Activated CD8-positive, alpha-beta memory T cell treated with anti-CD3 and anti-CD28 coated beads for 4 hours (primary cell): ENCODE measurements around the gene ETV7.

Experiments used
- DNase-seq, 2 donors: peaks; one replicate each; pipeline ENCODE4 v3.0.0-alpha.2; 2020; ENCODE audit warnings: low read depth in 2 of 2

Gene ETV7

DNA sequence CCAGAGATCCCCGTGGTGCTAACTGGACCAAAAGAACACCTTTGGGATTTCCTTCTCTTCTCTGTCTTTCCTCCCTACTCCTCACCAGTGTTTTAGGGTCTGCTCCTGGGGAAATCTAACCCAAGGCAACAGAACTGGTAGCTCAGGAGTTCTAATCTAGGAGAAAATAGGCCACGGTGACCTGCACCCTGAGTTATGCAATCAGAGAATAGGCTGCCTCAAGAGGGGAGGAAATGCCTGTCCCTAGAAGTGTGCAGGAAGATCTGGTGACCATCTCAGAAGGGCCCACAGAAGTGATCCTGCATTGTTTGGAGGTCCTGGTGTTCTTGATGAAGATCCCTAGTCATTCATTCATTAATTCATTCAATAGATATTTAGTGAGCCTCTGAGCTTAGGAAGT lies 3.4 kb downstream of the ETV7 start:
- DNase-seq: no peak

- DNase-seq: no peak
These were observed 3.9 kb downstream of the ETV7 start for GRCh38 chr6:36383606-36384005.

DNA sequence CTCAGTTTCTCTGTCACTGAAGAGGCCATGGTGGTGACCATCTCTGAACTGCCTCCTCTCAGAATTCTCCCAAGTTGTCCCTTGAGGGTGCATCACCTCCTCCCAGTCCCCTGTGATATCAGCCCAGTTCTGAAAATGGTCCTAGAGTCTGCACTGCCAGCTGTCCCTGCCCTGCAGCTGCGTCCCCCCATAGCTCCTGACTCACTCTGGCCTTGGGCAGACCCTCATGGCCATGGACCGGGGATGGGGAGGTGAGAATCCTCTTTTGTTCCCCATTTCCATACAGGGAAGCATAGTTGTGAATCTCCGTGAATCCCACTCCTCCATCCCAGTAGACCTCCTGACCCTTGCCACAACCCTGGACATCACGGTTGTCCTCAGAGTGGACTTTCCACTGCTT lies 4.5 kb downstream of the ETV7 start:
- DNase-seq: no peak

GRCh38 chr6:36381502-36382389 lies 5.7 kb downstream of the ETV7 start:
- DNase-seq: no peak

- DNase-seq: no peak
These were observed 7.3 kb downstream of the ETV7 start for GRCh38 chr6:36380166-36380565.

GRCh38 chr6:36378936-36379335 lies 8.5 kb downstream of the ETV7 start:
- DNase-seq: no peak

DNA sequence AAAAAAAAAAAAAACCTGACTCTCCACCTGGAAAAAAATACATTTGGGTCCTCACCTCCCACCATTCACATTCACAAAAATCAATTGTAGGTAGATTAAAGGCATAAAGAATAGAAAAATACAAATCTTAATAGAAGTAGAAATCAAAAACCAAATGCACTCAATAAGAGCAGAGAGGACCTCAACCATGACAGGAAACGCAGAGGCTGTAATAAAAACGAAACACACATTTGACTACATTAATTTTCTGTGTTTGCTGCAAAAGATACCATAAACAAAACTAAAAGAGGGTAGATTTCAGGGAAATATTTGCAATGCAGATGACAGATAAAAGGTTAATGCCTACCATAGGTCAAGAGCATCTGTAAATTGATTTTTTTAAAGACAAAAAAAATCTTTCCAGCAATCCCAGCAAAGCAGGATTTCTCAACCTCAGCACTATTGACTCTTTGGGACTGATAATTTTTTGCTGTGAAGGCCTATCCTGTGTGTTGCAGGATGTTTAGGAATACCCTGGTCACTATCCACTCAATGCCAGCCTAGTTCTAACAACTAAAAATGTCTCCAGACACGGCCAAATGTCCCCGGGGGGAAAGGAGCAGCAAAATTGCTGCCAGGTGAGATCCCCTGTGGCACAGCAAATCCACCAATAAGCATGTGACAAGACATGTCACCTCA lies 9.1 kb downstream of the ETV7 start:
- DNase-seq: no peak

DNA sequence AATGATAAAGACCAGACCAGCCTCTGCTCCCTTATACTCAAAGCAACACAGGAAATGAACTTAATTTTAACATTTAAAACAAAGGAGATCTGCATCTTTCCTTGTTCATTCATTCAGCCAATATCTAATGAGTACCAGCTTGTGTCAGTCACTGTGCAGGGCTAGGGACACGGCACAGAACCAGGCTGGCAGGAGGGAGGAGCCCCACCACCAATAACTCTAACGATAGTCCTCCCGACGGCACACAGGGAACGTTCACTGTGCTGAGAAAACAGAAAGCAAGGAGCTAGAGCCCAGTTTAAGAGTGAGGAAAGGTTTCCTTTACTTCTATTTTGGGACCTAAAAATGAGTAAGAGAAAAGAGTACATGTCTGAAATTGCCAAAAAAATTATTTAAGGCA lies 9.9 kb downstream of the ETV7 start:
- DNase-seq: no peak

GRCh38 chr6:36376742-36377141 lies 10.7 kb downstream of the ETV7 start:
- no peak for DNase-seq

DNA sequence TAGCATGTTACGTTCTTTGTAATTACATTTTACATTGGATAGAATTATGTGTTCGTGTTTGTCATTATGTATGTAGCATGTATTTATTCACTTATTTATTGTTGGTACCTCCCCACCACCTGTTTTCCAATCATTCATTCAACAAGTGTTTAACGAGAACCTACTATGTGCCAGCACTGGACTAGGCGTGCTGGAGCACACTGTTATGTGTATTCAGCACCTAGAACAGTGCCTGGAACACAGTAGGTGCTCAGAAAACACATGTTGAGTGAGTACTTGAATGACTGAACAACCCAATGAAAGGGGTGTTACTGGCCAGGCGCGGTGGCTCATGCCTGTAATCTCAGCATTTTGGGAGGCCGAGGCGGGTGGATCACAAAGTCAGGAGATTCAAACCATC lies 11.3 kb downstream of the ETV7 start:
- no peak for DNase-seq

GRCh38 chr6:36375644-36376155 lies 11.8 kb downstream of the ETV7 start:
- no peak for DNase-seq

- DNase-seq: no peak
These were observed 12.5 kb downstream of the ETV7 start for GRCh38 chr6:36374972-36375371.

DNA sequence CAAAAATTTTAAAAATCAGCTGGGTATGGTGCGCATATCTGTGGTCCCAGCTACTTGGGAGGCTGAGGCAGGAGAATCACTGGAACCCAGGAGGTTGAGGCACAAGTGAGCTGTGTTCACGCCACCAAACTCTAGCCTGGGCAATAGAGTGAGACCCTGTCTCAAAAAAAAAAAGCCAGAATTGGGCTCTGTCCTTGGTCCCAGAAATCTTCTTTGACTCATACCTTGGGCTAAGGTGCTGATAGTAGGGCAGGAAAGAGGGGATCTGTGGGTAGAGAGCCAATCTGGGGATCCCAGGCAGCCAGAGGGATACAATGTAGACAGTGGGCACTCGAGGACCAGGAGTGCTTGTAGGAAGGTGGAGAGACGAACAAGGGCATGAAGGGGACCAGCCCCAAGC lies 13.3 kb downstream of the ETV7 start:
- DNase-seq: no peak

DNA sequence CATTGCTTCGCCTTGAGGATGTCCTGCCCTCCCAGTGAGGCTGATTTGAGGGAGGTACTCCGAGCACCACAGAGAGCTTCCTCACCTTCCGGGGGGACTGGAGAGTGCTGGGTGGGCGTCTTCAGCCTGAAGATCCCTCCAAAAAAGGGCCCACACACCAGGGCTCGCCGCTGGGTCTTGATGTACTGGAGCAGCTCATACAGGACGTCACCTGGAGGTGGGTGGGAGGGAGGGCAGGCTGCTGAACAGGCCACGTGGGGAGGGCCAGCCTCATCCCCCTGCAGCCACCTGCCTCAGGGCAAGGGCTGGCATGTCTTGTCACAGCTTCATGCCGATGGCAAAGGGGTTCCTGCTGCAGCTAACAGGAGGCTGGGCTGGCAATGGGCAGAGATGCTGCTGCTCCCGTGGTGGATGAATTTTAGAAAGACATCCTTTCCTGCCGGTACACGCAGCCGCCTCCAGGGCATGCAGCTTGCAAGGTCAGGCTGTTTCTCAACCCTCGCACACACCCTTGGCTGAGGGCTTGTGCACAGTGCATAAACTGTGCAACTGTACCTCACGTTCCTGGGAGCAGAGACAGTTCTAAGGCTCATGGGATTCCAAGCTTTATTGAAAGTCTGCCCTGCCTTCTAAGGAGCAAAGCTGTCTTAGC lies 14.0 kb downstream of the ETV7 start:
- DNase-seq: no peak

GRCh38 chr6:36372088-36372487 lies 15.4 kb downstream of the ETV7 start:
- DNase-seq: no peak

- DNase-seq: no peak
These were observed 16.3 kb downstream of the ETV7 start for GRCh38 chr6:36371211-36371610.

- no peak for DNase-seq
These were observed 16.8 kb downstream of the ETV7 start for GRCh38 chr6:36370638-36371037.

DNA sequence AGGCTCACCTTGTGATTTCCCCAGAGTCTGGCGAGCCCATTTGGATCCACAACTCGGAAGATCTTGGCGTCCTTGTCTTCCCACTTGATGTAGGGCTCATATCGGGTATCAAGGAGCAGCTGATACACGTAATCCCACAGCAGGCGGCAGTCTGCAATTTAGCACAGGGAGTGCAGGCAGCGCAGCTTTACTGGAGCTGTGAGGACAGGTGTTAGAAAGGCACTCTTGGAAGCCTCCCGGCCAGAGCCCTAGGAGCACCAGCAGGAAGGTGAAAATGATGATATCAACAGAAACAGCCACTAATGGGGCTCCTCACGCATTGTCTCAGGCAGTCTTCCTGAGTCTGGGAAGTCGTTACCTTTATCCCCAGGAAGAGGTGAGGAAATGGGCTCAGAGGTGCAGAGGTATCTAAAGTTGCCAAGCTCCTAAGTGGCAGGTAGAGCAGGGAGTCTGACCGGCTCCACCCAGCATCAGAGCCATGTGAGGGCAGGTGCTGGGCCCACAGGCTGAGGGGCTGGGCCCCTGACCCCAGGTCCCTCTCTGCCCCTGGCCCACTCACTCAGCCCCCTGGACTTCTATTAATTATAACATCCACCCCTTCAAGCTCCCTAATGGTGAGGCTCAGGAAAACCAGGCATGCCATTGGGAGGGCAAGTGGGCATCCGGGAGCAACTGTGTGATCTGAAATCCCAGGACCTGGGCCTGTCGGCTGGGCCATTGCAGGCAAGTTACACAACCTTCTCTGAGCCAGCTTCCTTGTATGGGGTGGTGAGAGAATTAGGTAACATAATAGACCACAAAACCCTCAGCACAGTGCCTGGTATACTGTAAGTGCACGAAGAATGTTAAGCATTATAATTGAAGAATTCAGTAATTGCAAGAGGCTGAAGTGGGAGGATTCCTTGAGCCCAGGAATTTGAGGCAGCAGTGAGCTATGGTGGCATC lies 18.3 kb downstream of the ETV7 start:
- DNase-seq: no peak

DNA sequence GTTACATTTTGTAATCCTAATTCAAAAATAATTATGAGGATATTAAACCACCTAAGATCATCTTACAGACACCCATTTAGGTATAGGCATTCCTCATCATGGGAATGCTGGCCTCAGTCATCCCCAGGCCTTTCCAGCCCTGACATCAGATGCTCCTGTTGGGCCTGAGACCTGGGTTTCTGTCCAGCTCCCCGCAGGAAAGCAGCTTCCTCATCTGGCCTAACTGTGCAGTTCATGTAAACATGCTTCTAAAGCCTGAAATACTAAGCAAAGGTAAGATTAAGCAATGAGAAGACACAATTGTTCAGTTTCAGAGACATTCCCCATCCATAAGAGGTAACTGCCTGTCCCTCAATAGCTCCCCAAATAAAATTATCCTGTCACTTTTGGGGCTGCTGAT lies 19.0 kb downstream of the ETV7 start:
- no peak for DNase-seq

DNA sequence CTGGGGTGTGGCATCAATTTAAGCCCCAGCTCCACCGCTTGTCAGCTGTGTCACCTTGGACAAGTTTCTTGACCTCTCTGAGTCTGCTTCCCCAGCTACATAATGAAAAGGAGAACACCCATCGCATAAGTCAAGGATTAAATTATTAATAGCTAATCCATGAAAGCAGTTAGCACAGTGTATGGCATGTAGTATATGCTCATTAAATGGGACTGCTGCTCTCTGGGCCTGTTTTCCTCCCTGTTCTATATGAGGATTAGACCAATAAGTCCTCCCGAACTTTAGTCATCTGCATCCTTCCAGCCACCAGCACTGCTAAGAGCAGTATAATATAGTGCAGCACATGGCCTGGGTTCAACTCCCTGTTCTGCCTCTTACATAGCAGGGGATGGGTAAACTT lies 19.7 kb downstream of the ETV7 start:
- no peak for DNase-seq

- no peak for DNase-seq
These were observed 22.6 kb downstream of the ETV7 start for GRCh38 chr6:36364669-36365479.
